ENCODE data around the gene PRKCA.

Gene PRKCA

DNA sequence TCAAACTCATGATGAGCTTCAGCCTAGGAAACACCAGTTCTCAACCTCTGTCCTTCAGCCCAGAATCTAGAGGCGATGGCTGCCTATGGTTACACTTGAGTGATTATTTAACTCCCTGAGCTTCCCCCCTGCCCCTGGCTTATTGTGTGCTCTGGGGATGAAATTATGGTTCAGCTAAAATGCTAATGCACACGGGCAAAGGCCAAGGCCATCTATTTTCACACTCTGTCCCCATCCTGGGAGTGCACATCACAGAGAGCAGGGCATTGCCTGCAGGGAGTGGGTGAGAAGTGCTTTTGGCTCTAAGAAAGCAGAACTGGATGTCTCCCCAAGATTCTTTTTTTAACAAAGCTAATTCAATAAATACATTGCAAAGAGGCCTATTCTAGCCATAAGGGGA, 510.9 kb downstream of the PRKCA start:
- DNase-seq (ENCODE audit: low read depth): no peak
- no peak for TF ChIP-seq CTCF (conservative IDR thresholded peaks at IDR 0.05; ENCODE audit: low read depth, low read length)

GRCh38 chr17:66814026-66814425, 511.6 kb downstream of the PRKCA start:
- no peak for DNase-seq (ENCODE audit: low read depth)
- no peak for TF ChIP-seq CTCF (conservative IDR thresholded peaks at IDR 0.05; ENCODE audit: low read depth, low read length)
- no peak overlapping the region for H3K4me3 ChIP-seq (ENCODE audit: low read length)

More for the DNA sequence above, 510.9 kb downstream of the PRKCA start:
- no peak overlapping the region for H3K4me3 ChIP-seq (ENCODE audit: low read length)

- no peak for DNase-seq (ENCODE audit: low read depth)
- TF ChIP-seq CTCF (conservative IDR thresholded peaks at IDR 0.05; ENCODE audit: low read depth, low read length): no peak
- no peak overlapping the region for H3K4me3 ChIP-seq (ENCODE audit: low read length)
These were observed 512.2 kb downstream of the PRKCA start for GRCh38 chr17:66814570-66814969.

GRCh38 chr17:66817750-66818149, 515.3 kb downstream of the PRKCA start:
- no peak for TF ChIP-seq CTCF (conservative IDR thresholded peaks at IDR 0.05; ENCODE audit: low read depth, low read length)
- no peak overlapping the region for H3K4me3 ChIP-seq (ENCODE audit: low read length)
- no peak for DNase-seq (ENCODE audit: low read depth)

- DNase-seq (ENCODE audit: low read depth): no peak
- H3K4me3 ChIP-seq (ENCODE audit: low read length): no peak overlapping the region
- no peak for TF ChIP-seq CTCF (conservative IDR thresholded peaks at IDR 0.05; ENCODE audit: low read depth, low read length)
These were observed 517.1 kb downstream of the PRKCA start for GRCh38 chr17:66819466-66819865.

DNA sequence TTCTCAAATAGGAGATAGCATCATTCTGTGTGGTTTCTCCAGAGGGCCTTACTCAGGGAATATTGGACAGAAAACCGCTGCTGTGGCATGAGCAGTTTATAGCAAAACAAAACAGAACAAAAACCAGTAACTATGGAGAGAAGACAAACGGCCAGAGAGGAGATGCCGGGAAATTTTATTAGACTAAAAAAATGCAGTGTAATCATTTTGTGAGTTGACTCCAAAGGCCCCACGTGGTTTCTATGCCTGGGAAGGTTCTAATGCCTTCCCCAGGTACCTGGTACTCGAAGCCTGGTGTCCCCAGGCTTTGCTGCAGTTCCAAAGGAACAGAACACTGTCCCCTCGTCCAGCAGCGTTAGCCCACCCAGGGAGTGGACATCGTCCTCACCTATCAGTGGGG, 519.6 kb downstream of the PRKCA start:
- TF ChIP-seq CTCF (conservative IDR thresholded peaks at IDR 0.05; ENCODE audit: low read depth, low read length): no peak
- no peak overlapping the region for H3K4me3 ChIP-seq (ENCODE audit: low read length)
- DNase-seq (ENCODE audit: low read depth): no peak

DNA sequence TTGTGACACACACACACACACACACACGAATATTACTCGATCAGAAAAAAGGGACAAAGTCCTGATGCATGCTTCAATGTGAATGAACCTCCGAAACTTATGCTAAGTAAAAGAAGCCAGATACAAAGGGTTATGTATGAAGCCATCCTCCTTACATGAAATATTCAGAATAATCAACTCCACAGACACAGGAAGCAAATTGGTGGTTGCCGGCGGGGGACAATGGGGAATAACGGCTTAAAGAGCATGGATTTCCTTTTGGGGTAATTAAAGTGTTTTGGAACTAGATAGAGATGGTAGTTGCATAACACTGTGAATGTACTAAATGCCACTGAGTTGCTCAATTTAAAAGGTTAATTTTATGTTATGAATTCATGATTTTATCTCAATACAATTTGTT, 524.4 kb downstream of the PRKCA start:
- no peak for TF ChIP-seq CTCF (conservative IDR thresholded peaks at IDR 0.05; ENCODE audit: low read depth, low read length)
- no peak overlapping the region for H3K4me3 ChIP-seq (ENCODE audit: low read length)
- DNase-seq (ENCODE audit: low read depth): no peak

All from retinal pigment epithelial cell (primary cell).